Neural progenitor cell (in vitro differentiated cells): Measurements from ENCODE around the gene SCRG1.

Experiments
- EZH2 ChIP-seq: fragments of 200-600 bp; sonication (generic); IDR thresholded peaks from 2 replicates; pipeline ENCODE4 v1.6.1; 2017; ENCODE audit warnings: antibody characterized with exemption, mild to moderate bottlenecking, moderate library complexity
- EZH2phosphoT487 ChIP-seq: fragments of 200-600 bp; sonication (generic); IDR thresholded peaks from 2 replicates; pipeline ENCODE4 v1.6.1; 2017; ENCODE audit warnings: antibody characterized with exemption
- TF ChIP-seq, protein P1 (sequence below): fragments of 200-600 bp; sonication (generic); IDR thresholded peaks from 2 replicates; pipeline ENCODE4 v1.5.1; 2017; ENCODE audit warnings: antibody characterized with exemption, mild to moderate bottlenecking

GRCh38 chr4:173398220-173398619 lies 696 bp downstream of the SCRG1 start:
- TF ChIP-seq, protein P1, sequence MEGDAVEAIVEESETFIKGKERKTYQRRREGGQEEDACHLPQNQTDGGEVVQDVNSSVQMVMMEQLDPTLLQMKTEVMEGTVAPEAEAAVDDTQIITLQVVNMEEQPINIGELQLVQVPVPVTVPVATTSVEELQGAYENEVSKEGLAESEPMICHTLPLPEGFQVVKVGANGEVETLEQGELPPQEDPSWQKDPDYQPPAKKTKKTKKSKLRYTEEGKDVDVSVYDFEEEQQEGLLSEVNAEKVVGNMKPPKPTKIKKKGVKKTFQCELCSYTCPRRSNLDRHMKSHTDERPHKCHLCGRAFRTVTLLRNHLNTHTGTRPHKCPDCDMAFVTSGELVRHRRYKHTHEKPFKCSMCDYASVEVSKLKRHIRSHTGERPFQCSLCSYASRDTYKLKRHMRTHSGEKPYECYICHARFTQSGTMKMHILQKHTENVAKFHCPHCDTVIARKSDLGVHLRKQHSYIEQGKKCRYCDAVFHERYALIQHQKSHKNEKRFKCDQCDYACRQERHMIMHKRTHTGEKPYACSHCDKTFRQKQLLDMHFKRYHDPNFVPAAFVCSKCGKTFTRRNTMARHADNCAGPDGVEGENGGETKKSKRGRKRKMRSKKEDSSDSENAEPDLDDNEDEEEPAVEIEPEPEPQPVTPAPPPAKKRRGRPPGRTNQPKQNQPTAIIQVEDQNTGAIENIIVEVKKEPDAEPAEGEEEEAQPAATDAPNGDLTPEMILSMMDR, result no peak
- no peak for TF ChIP-seq EZH2phosphoT487
- TF ChIP-seq EZH2, result no peak
